Activated CD4-positive, alpha-beta T cell treated with anti-CD3 and anti-CD28 coated beads, Interleukin-2, amount 50 U/mL, for 1 hour (primary cell): ENCODE data around the gene ZNF133.

Source experiments
- DNase-seq: peaks from one replicate; pipeline ENCODE4 v3.0.0-alpha.2; 2020

ZNF133 gene

DNA sequence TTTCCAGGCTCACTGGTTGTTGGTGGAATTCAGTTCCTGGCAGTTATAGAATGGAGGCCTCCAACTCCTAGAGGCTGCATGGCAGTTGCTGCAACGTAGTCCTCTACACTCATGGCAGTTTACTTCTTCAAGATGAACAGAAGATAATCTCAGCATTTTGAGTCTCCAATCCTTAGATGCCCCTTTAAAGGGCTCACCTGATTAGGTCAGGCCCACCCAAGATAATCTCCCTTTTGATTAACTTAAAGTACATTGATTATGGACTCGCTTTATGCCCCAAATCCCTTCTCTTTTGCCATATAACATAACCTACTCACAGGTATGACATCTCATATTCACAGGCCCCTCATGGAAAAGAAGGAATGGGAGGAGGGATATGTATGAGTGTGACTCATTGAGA lies 76.4 kb downstream of the ZNF133 start:
- no peak for DNase-seq
